Stimulated activated CD4-positive, alpha-beta T cell treated with anti-CD3 and anti-CD28 coated beads, Interleukin-15, amount 100 ng/mL, for 24 hours (primary cell): ENCODE results near the gene WIPF2.

Experiments used
- DNase-seq: peaks from one replicate; pipeline ENCODE4 v3.0.0-alpha.2; 2020

The WIPF2 gene

GRCh38 chr17:40329839-40330794 lies 111.0 kb downstream of the WIPF2 start:
- DNase-seq = peak; percentile 32

DNA sequence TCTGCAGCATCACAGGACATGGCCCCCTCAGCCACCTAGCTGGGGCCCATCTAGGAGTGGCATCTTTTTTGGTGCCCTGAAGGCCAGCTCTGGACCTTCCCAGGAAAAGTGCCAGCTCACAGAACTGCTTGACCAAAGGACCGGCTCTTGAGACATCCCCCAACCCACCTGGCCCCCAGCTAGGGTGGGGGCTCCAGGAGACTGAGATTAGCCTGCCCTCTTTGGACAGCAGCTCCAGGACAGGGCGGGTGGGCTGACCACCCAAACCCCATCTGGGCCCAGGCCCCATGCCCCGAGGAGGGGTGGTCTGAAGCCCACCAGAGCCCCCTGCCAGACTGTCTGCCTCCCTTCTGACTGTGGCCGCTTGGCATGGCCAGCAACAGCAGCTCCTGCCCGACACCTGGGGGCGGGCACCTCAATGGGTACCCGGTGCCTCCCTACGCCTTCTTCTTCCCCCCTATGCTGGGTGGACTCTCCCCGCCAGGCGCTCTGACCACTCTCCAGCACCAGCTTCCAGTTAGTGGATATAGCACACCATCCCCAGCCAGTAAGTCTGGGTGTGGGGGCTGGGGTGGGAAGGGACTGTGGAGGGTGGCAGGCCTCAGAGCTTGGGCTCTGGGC lies 111.9 kb downstream of the WIPF2 start:
- no peak for DNase-seq

- DNase-seq = peak; percentile 36
Observed at GRCh38 chr17:40331743-40332641, 112.9 kb downstream of the WIPF2 start.
